Activated T-cell treated with anti-CD3 and anti-CD28 coated beads for 24 hours (primary cell): ENCODE data around the gene CHMP6.

ENCODE experiments used
- DNase-seq: peaks from one replicate; pipeline ENCODE4 v3.0.0-alpha.2; 2020; ENCODE audit warnings: low read depth

CHMP6 gene

GRCh38 chr17:80991645-80992076 lies at the start of gene CHMP6:
TSS of gene CHMP6 (plus strand) at chr17:80991841. CDS start at chr17:80991919, 78 bp downstream.
- DNase-seq, result peak; percentile 59

DNA sequence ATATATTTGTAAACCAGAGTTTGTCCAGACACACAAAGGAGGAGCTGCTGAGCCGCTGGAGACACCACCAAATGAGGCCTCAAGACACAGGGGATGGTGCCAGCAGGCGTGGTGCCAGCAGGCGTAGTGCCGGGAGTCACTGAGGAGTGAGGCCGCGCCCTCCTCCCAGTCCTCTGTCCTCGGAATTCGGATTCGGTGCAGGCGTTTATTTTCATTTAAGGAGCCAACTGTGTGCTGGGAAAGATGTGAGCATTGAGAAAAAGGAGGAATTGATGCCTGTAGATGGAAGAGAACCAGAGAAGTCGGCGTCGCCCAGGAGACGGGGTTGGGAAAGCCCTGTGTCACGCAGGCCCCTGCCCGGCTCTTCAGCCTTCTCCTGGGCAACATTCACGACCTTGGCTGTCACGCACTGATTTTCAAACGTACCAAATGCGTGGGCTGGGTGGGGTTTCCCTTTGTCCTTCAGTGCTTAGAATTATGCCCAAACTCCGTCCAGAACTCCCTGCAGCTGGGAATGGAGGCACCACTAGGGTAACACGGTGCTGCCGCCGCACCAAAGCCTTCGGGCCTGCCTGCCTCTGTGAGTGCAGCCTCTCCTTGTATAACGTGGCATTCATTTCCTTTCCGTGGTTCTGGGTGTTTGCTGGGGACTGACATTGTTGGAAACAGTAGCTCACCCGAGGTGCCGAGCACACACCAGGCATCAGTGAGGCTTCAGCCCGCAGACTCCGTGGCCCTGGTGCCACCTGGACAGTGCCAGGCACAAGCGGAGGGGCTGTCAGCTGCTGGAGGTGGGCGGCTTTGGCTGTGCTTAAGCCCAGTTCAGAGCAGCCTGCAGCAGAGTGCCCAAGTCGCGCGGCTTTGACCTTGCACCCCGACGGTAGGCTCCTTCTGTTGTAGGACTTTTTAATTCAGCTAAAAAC lies 49.0 kb upstream of the CHMP6 start:
- no peak for DNase-seq

DNA sequence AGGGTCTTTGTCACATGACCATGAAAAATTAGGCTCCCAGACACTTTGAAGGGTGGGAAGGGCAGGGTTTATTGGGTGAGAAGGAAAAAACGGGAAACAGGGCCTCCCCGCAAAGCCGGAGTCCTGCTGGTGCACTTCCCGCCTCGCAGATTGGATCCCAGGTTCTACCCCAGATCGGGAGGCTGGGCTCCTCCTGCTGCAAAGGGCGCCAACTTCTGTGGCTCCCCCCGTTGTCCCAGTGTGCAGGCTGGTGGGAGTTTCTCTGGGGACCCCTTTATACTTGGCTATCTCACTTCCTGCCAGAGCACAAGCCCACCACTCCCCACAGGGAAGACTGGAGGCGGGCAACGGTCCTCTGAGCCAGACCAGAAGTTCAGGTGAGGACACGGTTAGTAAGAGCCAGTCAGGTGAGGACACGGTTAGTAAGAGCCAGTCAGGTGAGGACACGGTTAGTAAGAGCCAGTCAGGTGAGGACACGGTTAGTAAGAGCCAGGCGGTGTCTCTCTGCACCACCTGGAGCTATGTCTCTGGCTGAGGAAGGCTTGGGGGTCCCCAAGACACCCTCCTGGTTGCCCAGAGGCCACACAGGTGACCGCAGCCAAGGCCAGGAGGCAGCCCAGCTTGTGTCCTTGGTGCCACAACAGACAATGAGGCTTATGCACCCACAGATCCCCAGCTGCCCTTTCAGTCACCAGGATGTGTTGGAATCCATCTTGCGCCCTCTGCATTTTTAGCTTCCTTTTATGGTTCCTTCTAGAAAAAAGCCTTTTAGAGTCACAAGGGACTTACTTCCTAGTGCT lies 48.1 kb upstream of the CHMP6 start:
- no peak for DNase-seq

DNA sequence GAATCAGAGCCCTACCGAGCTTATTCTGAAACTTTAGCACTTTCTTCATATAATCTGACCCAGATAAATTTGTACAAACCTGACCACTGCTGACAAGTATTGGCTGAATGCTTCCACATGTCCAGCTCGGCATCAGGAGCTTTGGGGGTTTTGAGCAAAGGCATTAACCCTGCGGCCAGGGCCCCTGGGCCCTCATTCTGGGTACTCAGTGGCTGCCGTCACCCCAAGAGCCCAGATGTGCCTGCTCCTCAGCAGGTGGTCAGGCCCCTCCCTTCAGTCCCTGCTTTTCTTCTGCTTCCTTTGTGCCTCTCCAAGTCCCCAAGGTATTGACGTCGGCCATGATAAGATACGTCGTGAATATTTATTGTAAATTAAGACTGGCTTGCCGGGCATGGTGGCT lies 47.3 kb upstream of the CHMP6 start:
- DNase-seq, result no peak

GRCh38 chr17:80945736-80946135 lies 45.9 kb upstream of the CHMP6 start:
- DNase-seq, result no peak

DNA sequence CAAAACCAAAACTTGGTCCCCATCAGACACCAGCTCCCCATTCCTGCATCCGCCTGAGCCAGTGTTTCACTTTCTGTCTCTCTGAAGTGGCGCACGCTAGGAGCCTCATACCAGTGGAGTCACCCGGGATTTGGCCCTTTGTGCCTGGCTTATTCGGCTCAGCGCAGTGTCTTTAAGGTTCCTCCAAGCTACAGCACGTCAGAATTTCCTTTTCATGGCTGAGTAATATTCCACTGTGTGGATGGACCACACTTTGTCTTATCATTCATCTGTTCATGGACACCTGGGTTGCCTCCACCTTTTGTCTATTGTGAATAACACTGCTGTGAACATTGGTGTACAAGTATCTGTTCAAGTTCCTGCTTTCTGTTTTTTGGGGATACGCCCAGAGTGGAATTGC lies 45.2 kb upstream of the CHMP6 start:
- DNase-seq, result no peak

DNA sequence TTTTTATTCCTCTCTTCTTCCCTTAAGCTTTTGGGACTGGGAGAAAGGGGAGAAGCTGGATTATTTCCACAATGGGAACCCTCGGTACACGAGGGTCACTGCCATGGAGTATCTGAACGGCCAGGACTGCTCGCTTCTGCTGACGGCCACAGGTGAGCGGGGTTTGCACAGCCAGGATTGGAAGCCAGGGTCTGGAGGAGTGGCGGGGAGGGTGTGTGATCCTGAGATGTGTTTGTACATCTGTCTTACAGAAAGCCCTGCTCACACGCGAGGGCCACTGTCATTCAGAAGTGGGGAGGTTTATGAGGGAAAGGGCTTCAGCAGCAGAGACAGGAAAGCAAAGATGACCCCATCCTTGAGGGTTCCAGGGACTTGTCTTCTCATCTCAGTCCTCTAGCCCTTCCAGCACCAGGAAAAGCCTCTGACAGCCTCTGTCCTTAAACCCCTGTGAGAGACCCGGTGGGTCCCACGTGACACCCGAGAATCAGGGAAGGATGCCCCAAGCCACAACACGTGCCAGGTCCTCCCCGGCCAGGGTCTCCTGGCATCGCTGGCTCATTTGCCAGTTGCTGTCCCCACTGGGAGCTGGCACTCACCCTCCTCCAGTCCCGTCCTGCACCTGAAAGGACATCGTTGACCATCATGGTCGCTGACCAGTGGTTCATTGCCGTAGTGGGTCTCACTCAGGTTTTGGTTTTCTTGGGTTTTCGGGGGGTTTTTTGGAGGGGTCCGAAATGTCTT lies 44.3 kb upstream of the CHMP6 start:
- no peak for DNase-seq

- no peak for DNase-seq
Measured at GRCh38 chr17:80948019-80948975, 43.3 kb upstream of the CHMP6 start.

DNA sequence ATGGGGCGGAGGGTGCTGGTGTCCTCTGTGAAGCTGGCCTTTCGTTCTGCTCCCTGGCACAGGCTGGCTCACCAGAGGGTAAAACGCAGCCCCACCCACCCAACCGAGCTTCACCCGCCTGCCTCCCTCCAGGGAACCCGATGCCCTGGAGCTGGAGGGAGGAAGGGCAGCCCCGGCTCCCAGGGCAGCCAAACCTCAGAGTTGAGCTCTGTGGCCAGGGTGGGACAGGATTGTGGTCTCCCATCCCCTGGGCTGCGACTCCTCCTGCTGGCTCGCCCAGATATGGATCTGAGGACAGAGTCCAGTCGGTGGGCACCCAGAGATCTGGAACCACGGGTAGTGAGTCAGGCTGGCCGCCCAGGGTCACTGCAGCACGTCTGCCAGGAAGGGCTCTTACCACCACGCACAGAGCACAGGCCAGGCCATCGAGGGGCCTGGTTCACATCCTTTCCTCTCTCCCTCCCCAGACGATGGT lies 42.6 kb upstream of the CHMP6 start:
- DNase-seq, result no peak

DNA sequence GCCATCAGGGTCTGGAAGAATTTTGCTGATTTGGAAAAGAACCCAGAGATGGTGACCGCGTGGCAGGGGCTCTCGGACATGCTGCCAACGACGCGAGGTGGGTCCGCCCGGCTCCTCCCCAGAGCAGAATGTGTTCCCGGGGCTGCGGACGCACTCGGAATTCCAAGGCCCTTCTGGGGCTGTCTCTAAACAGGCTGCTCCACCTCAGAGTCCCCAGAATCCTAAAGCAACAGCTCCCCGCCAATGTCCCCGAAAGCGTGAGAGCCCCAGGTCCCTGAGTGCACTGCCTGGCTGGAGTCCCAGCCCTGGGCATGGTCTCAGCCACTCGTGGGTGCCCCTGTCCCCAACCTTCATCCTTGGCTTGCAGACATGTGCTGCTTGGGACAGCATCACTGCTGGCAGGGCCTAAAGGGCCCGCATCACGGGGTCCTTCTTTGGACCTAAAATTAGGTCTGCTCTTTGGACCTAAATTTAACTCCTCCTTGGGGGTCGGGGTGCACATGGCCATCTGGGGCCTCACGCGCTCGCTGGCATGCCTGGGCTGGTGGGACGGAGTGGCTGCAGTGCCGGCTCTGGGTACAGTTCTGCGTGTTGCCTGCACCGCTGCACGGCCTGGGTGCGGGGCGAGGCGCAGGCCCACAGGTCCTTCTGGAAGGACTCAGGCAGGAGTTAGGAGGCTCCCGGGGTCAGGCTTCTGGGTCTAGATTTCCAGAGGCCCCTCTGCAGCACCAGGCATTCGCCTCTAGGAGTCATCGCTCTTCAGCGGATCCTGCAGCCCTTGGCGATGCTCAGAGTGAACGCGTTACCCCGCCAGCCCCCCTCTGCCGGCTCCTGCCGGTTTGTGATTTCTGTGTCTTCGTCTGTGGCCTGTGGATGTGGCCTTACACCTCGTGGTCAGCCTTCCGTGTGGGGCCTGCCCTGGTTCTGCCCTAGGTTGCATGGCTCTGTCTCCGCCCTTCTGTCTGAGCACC lies 41.9 kb upstream of the CHMP6 start:
- DNase-seq, result no peak

DNA sequence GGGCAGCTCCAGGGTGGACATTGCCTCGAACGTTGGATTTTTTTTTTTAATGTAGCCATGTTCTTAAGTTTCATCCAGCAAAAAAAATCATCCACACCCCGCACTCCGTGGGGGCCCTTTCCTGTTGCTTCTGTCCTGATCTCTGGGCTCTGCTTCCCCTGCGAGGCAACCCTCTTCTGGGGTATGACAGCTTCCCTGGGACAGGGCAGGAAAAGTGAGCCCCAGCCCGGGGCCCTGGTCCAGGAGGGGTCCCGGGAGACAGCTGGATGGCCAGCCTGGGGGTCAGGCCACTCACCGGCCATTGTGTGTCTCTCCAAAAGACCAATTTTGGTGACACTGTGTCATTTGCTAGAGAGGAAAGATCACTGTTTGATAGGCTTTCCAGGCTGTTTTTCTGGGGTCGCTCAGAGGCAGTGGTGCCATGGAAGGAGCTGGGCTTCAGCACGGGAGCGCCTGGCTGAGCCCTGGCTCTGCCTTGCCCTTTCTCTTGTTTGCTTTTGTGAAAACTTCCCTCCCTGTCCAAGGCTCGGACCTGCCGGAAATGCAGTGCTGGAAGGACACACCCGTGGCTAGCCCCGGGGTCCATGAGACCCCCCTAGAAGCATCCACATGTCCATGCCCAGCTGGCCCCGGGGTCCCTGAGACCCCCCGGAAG lies 41.0 kb upstream of the CHMP6 start:
- DNase-seq, result no peak

DNA sequence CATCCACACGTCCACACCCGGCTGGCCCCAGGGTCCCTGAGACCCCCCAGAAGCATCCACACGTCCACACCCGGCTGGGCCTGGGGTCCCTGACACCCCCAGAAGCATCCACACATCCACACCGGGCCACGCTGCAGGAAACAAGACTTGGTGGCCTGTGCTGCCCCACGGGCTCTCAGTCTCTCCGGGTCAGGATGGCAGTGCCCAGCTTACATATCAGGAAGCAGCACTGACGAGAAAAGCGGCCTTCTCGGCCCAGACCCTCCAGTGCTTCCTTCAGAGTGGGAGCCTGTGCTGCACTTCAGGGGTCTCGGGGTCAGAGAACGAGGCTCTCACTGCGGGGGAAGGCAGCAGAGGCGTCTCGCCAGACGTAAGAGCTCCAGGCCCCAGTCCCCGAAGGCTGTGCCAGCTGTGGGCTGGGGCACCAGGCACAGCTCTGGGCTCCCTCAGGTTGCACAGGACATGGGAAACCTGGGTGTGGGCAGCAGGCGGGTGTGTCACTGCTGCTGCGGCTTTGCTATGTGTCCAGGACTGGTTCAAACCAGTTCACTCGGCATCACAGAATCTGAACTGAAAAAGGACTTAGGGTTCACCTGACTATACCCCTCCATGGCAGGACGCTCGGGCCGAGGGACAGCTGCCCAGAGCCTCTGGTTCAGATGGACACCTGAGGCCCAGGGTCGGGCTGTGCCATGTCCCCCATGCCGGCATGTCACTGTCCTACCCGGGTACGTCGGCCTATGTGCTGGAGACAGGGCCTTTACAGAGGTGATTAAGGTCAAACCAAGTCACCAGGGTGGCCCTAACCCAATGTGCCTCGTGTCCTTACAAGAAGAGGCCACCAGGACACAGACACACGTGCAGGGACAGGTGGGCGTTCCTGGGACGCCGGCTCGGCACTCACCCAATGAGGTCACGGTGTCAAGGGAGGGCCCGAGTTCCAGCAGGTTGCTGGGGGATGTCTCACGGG lies 40.2 kb upstream of the CHMP6 start:
- no peak for DNase-seq

DNA sequence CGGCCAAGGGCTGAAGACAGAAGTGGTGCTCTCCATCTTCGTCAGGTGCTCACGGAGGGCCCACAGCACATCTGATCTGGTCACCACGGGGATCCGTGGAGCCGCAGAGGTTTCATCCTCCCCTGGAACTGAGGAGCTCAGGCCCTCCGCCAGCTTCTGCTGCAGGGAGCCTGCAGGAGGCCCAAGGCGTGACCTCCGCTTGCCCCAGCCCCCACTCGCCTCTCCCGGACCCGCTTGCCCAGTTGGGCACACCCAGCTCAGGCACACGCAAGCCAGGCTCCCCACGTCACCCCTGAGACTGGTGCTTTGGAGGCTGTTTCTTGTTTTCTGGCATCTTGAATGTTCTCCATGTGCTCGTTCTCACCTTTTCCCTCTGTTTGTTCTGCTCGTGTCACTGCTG lies 39.4 kb upstream of the CHMP6 start:
- DNase-seq, result no peak

GRCh38 chr17:80953471-80954315 lies 37.9 kb upstream of the CHMP6 start:
- no peak for DNase-seq

GRCh38 chr17:80955078-80955477 lies 36.6 kb upstream of the CHMP6 start:
- no peak for DNase-seq

GRCh38 chr17:80955671-80956280 lies 35.9 kb upstream of the CHMP6 start:
- no peak for DNase-seq
